Stimulated activated CD8-positive, alpha-beta memory T cell treated with anti-CD3 and anti-CD28 coated beads, Interleukin-15, amount 100 ng/mL, for 48 hours (primary cell): ENCODE measurements around the gene NAGLU.

Source experiments
- DNase-seq, 2 donors: peaks; one replicate each; pipeline ENCODE4 v3.0.0-alpha.2; 2020; ENCODE audit warnings: low read depth in 2 of 2

The NAGLU gene

DNA sequence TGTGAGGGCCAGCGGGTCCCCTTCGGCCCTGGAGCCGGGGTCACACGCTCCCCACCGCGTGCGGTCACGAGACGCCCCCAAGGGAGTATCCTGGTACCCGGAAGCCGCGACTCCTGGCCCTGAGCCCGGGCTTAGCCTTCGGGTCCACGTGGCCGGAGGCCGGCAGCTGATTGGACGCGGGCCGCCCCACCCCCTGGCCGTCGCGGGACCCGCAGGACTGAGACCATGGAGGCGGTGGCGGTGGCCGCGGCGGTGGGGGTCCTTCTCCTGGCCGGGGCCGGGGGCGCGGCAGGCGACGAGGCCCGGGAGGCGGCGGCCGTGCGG is at the start of gene NAGLU:
Gene NAGLU (plus strand): TSS at position 194 of the 324 bp plus-strand sequence. CDS start 32 bp downstream, at position 226.
- peak; percentile 83 to 86 for DNase-seq

DNA sequence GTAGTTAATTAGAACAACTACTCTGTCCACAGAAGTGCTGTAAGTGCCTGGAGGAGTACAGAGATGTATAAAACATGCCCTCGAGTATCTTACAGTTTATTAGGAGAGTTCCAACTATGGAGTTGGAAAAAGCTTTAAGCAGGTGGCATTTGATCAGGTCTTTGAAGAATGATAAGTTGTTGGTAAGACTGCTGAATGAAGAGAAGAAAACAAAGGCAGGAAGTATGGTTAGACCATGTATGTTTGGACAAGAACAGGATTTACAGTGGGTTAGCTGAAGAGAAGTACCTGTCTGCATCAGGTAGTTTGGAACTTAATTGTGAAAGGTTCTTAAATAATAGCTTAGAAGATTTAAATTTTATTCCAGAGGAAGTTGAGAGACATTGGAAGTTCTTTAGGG is 48.0 kb upstream of the NAGLU start:
- no peak for DNase-seq

DNA sequence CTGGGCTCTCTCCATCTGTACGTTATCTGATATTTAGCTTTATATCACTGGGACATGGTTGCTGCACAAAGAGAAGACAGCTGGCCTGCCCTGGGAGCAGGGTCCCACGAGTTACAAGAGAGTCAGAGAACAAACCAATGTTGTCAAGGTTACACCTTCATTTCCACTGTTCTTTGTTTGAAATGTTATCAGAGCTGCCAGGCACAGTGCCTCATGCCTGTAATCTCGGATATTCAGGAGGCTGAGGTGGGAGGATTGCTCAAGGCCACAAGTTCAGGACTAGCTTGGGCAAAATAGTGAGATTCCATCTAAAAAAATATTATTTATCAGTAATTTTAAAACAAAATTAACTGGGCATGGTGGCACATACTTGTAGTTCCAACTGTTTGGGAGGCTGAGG is 42.7 kb upstream of the NAGLU start:
- no peak for DNase-seq

DNA sequence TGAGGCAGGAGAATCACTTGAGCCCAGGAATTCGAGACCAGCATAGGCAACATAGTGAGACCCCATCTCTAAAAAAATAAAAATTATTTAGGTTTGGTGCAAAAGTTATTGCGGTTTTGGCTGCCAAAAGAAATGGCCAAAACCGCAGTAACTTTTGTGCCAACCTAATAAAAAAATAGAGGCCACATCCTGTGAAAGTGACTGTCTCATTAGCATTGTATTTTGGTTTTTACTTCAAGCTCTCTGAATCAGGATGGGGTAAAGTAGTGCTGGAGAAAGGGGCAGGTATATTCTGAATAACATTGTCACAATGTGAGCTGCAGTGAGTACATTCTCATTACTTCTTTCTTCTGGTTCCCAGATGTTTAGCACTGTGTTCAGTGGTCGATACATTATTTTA is 41.4 kb upstream of the NAGLU start:
- DNase-seq = no peak

DNA sequence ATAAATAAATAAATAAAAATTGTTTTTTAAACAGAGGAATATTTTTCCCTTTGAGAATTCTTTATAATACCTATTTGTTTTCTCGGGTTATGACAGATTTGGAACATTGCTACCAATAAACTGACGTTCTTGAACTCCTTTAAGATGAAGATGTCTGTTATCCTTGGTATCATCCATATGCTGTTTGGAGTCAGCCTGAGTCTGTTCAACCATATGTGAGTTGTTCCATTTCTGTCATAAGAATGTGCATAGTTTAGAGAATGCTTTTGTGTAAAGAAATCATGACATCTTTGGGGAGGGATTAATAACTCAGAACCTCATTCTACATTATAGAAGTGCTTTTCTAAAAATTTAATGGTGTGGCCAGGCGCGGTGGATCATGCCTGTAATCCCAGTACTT is 37.2 kb upstream of the NAGLU start:
- DNase-seq = no peak

DNA sequence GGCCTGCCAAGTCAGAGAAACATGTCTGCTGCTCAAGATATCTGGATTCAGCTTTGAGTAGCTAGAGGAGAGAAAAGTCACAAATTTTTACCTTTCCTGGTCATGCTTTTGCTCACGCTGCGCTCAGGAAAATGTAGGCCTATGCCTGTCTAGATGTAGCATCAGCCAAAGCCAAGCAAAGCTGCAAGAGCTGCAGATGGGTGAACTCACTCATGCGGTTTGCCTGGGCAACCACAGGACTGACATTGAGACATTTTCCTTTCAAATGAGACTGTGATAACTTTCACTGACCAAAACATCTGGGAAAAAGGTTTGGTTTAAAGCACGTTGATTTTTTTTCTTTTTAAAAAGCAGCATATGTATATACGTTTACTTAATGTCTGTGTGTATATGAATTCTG is 34.0 kb upstream of the NAGLU start:
- DNase-seq = no peak

DNA sequence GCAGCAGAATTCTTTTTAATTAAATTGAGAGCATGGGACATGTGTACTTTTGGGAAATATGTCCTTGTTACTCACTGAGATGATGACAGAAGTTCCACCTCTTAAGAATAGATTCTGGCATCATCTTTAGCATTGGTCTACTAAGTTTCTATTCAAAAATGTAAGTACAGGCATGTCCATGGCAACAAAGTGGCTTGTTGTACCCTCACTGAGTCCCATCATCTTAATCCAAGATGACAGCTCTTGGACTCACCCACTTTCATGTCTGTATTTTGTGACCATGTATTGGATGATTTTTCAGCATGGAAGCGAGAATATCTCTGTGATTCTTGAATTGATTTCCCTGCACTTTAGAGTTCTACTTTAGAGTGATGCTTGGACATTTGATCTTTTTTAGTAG is 33.1 kb upstream of the NAGLU start:
- no peak for DNase-seq

DNA sequence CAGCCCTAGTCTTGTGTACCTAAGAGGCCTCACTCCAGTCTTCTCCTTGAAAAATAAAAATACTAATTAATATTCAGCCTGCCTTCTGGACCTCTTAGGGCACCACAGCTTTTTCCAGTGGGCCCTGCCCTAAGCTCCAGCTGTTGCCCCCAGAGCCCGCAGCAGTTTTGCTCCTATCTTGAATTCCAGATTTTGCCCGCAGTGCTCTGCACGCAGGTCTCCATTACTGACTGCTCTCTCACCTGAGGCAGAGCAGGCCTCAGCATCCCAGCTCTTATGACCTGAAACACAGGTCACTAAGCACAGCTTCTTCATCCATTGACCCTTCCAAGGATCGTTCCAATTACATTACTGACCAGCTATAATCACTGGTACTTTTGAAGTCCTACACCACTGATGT is 28.4 kb upstream of the NAGLU start:
- DNase-seq = no peak

DNA sequence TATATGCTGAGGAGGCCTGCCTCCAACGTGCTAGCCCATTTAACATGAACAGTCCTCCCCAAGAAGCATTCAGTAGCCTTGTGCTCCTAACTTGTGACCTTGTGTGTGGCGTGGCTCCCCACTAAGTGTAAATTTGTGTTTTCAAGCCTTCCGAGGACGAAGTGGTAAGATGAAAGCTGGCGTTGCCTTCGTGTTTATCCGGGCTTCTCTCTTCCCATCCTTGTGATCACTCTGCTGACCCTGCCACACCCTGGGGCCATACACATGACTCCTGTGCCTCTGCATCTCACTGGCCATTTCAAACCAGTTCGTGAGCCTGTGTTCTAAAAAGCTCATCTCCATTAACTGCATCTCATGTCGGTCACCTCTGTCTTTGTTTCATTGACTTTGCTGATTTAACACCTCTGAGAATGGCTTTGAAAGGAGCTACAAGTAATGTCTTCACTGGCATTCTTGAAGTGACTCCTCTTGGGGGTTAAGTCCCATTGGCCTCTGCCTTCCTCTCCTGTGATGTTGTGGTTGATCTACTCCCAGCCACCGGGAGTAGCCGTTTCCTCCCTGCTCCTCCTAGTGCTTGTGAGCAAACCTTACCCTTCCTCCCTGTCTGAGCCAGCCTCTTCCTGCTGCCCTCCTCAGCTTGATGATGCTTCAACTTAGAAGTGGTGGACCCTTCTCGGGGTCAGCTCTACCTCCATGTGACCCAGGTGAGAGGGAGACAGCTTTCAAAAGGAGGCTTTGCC is 27.4 kb upstream of the NAGLU start:
- no peak for DNase-seq

DNA sequence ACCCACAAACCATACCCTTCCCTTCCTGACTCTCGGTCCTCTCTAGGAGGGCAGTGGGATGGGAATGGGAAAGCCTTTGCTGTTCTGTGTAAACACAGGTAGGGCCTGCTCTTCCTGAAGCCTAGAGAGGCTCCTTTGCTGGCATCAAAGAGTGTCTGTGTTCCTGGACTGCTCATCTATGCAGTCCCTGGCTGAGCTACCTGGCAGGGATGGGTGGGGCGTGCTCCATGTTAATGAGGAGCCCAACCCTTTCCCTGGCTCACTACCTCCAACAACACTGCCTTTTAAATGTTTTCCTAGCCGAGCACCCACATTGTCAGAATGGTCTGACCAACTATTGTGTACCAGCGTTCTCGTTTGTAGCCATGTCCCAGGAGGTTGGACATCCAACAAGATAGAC is 26.6 kb upstream of the NAGLU start:
- DNase-seq = no peak

DNA sequence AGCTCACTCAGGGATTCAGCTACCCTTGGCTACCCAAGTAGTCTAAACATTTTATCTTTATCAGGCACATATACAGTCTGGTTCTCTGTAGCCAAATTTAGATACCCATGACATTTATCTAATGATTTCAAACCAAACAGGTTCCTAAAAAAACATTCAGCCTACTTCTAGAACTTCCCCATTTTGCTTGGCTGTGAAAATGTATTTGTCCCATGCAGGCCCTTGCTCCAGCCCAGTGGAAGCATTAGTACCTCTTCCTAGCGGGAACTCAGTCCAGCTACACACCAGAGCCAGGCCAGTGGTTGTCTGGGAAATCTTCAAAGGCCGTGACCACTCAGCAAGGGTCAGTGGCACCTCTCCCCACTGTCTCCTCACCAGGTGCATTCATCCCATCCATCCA is 26.2 kb upstream of the NAGLU start:
- no peak for DNase-seq

DNA sequence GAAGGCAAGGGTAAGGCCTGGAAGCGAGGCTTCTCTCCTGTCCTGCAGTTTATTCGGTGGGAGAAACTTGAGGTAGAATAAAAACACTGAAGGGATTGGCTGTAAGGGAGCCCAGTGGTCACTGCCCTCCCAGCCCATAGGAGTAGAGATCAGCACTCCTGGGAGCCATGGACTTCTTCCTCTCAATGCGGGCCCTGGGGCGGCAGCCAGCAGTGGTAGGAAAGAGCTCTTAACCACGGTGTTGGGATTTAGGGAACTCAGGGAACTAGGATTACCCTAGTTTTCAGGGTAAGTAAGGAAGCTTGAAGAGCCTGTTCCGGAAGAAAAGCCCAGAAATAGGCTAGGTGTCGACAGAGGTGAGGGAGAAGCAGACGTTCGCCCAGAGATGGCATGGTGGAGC is 23.8 kb upstream of the NAGLU start:
- no peak for DNase-seq

DNA sequence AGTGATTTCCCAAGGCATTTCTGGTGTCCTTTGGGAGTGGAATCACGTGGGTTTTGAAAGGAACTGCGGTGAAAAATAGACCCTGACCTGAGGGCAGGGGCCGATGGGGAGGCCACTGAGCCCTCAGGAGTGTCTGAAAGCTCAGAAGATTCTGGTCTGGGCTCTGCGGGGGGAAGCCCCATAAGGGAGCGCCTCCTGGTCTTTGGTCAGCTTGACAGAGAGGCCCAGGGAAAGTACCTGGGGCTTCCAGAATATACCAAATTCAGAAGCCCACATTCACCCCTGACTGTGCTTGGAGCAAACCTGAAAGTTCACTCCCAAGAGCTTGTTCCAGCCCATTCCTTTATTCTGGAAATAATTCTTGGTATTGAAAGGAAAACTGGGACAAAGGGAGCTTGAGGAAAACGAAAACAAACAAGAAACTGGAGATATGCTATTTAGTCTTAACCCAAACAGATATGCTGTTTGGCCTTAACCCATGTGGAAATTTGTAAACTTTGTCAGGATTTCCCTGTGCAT is 23.2 kb upstream of the NAGLU start:
- DNase-seq = no peak

DNA sequence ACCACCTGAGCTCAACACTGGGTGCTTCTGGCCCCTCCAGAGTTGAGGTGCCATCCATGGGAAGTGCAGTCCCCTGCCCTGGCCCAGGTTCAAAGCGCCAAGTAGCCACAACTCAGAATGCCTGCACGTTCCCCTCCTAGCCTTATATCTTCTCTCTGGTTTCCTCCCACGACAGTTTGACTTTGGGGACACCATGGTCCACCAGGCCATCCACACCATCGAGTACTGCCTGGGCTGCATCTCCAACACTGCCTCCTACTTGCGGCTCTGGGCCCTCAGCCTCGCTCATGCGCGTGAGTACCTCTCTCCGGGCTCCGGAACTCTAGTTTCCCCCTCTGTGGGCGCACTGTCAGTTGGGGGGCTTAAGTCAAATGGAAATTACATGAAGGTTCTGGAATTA is 22.4 kb upstream of the NAGLU start:
- DNase-seq = no peak

DNA sequence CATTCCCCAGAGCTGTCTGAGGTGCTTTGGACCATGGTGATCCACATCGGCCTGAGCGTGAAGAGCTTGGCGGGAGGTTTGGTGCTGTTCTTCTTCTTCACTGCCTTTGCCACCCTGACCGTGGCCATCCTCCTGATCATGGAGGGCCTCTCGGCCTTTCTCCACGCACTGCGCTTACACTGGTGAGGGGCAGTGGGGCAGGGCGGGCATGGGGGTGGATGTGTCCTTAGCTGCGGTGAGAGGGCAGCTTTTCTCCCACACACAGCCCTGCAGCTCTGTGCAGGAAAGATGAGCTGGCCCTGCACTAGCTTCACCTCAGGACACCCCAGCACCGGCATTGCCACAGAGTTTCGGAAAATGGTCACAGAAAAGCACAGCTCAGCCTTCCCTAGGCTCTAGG is 21.8 kb upstream of the NAGLU start:
- no peak for DNase-seq

DNA sequence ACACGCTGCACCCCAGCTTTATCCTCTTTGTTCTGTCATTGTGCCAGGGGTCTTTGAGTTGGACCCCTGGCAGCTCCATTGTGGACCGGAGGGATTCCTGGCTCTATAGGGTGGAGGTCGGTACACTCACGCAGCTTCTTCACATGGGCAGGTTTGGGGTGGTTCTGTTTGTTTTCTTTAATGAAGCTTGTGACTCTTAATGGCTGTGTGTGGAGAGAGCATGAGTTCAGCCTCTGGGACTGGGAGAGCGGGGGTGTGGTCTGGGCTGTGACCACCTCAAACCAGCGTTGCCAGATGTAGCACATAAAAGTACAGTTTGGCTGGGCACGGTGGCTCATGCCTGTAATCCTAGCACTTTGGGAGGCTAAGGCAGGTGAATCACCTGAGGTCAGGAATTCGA is 21.2 kb upstream of the NAGLU start:
- no peak for DNase-seq

DNA sequence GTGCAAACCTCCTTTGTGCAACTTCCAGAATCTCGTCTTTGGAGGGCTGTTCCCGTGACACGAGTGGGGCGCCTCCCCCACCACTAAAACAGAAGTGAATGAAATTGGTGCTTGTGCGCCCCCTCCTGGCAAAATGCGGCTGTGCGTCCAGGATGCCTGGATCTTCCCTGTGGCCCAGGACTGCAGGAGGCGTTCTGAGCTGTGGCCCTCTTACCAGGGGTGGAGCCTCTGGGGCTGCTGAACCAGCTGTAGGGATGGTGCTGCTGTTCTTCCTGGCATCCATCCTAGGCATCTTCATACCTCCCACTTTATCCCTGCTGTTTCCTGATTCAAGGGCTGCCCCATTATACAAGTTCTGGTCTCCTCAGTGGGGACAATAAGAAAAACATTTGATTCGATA is 18.5 kb upstream of the NAGLU start:
- DNase-seq = peak; percentile 55

DNA sequence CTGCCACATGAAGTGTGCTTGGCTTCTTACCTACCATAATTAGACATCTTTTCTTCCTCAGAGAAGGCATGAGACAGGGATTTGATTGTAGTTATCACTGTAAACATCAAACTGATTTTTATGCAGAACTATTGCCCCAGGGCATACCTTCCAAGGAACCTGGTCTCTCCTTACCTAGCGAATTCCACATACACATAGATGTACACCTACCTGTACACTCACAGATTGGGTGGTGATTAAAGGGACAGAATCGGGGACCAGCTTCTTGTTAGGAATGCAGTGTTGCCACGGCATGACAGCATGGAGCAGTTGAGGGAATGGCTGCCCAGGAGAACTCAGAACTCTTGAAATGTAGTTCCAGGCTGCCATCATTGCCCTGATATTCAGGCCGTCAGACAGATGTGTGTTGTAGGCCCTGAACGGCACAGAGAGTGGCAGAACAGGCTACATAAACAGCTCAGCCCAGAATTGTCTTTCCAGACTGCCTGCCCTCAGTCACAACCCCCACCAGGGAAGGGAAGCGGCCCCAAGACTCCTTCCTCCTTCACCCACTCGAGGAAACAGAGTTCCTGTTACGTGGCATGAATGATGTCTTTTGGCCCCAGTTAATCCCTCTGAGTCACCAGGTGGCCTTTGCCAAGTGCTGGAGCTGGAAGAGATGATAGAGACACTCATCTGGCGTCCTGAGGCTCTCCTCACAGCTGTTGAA is 17.8 kb upstream of the NAGLU start:
- DNase-seq = no peak

DNA sequence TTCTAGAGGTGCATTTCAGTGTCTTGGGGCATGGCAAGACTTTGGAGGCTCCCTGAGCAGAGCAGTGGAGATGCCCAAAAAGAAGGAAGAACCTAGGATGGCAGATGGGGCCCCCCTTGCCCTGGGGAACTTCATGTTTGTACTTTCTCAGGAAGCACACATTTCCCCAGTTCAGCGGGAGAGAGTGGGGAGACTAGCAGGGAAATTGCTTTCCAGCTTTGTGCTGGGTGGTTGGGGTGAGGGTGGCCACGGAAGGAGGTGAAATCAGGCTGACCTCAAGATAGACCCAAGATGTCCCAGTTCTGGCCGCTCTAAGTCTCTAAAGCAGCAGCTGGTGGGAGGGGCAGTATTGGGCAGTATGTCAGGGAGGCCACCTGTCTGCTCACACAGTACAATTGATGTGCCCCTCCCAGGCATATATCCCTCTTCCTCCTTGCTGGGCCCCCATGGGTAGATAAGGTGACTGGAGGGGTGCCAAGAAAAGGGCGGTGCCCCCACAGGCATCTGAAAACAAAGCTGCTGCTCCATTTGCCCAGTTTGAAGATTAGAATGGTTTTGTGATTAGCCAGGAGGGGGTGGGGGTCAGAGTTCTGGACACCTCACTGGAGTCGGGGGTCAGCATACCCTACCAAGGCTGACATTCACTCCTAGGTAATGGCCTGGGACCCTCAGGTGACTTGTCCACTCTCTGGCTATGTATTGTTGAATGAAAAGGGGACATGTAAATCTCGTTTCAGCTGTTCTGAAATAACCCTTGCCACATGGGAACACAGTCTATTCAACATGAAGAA is 17.1 kb upstream of the NAGLU start:
- DNase-seq = no peak

DNA sequence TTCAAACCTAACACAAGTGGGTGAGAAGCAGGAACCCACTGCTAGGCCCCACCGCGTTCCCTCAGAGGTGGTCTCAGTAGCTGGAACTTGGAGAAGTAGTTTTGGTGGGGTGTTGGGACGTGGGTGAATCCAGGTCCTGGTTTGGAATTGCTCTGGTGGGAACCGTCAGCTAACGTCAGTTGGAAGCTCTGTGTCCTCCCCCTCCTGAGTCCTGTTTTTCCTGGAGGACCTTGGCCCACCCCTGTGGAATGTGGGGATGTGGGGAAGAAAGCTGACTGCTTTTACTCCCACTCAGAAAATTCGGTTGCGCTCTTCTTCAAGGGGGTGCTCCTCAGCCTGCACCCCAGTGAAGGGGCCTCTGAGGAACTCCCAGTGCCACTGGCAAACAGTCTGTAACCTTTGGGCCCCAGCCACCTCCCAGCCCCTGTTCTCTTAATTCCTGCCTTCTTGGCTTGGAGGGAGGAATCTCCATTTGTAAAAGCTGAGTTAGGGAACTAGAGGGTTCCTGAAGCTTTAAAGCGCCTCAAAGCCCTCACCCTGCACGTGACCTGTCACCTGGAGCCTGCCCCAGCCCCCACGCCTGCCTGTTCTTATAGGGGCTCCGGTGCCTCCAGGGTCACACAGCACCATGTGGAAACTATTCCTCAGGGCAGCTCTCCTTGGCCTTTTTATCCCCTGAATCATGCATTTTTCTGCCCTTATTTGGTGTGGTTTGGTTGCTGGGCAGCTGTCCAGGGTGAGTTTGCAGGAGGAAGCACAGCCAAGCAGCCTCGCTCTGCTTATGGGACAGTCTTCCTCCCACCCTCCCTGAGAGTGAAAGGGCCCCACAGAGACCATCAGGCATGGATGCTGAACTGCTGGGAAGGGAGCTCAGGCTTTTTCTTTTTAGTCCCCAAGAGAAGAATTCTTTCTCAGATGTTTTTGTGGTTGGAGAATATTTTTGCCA is 16.2 kb upstream of the NAGLU start:
- DNase-seq = no peak

DNA sequence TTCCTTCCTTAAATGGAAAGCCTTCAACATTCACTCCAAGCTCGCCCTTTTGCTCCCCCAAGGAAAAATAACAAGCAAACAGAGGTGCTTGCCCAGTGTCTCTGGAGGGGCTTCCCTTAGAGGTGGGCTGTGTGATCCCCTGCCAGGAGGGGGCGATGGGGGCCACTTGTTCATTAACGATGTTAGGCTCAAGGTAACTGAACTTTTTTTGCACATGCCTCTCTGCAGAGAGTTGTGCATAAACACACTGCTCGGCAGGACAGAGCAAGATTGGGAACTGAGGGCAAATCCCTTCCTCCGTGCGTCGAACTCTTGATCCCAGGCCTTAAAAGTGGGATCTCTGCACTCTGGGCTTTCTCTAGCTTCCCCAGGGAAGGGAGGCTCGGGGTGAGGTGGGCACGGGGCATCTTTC is 15.5 kb upstream of the NAGLU start:
- DNase-seq = no peak

DNA sequence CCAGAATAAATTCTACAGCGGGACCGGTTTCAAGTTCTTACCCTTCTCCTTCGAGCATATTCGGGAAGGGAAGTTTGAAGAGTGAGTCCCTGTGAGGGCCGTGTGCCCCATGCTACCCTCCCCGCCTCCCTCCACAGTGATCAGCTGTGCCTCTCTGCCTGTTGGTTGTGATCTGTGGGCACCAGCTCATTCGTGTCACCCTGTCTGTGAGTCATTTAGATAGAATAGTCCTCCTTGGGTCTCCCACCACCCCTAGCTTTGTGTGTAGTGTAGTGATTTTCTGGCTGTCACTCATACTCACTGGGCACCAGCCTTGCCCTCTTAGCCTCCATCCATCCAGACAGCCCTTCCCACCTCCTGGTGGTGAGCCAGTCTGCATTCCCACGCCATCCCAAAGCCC is 15.0 kb upstream of the NAGLU start:
- DNase-seq = no peak
